Sigmoid colon (tissue), 7 donors: ENCODE data around the gene CLDN10. TPM values are rescaled to one million over a fixed set of nuclear protein-coding genes. Genes with fewer than 3 reads are reported as not detected.

Experiments used
- DNase-seq: peaks from one replicate; pipeline ENCODE4 v3.0.0-alpha.2; 2019
- H3K27ac ChIP-seq, 4 donors: fragments of 200-600 bp; sonication (generic); one replicate each; pipeline ENCODE4 v1.5.1; 2016 to 2019; ENCODE audit warnings: mild to moderate bottlenecking in 1 of 4
- H3K27me3 ChIP-seq, 3 donors: fragments of 200-600 bp; sonication (generic); one replicate each; pipeline ENCODE4 v1.5.1; 2019; ENCODE audit warnings: mild to moderate bottlenecking in 1 of 3
- H3K36me3 ChIP-seq, 4 donors: fragments of 200-600 bp; sonication (generic); one replicate each; pipeline ENCODE4 v1.5.1; 2016 to 2019
- H3K4me1 ChIP-seq, 4 donors: fragments of 200-600 bp; sonication (generic); one replicate each; pipeline ENCODE4 v1.5.1; 2017 to 2019
- H3K4me3 ChIP-seq, 4 donors: fragments of 200-600 bp; sonication (generic); one replicate each; pipeline ENCODE4 v1.5.1; 2017 to 2019; ENCODE audit warnings: mild to moderate bottlenecking in 2 of 4, moderate library complexity in 1 of 4
- H3K9me3 ChIP-seq, 4 donors: fragments of 200-600 bp in 3 of 4; sonication (generic) in 3 of 4; one replicate each; pipeline versions ENCODE4 v1.5.1 to v1.6.1; 2013 to 2019
- CTCF ChIP-seq, 4 experiments: fragments of 450-650 bp in 3 of 4; fragments of 200-600 bp in 1 of 4; IDR thresholded peaks; one replicate each; pipeline ENCODE4 v1.5.1; 2016 to 2019; ENCODE audit warnings: antibody characterized with exemption in 4 of 4, mild to moderate bottlenecking in 3 of 4, moderate library complexity in 2 of 4
- EP300 ChIP-seq, 4 donors: sonication (generic); formaldehyde crosslinking; IDR thresholded peaks; one replicate each; pipeline ENCODE4 v1.6.1; 2017; ENCODE audit warnings: antibody characterized with exemption in 4 of 4
- POLR2A ChIP-seq, 2 donors: fragments of 450-650 bp; IDR thresholded peaks; one replicate each; pipeline ENCODE4 v1.6.1; 2016; ENCODE audit warnings: antibody characterized with exemption in 2 of 2, mild to moderate bottlenecking in 2 of 2, moderate library complexity in 2 of 2
- POLR2AphosphoS5 ChIP-seq, 4 donors: sonication (generic); formaldehyde crosslinking; IDR thresholded peaks; one replicate each; pipeline ENCODE4 v1.6.1; 2017; ENCODE audit warnings: antibody characterized with exemption in 4 of 4
- WGBS, 2 donors: extraction: QIAGEN DNeasy Blood & Tissue Kit; methylation state at CpG; one replicate each; pipeline ENCODE4 v1.1.7; 2013; 5-methylcytosine and 5-hydroxymethylcytosine counted together
- intact Hi-C: fragments of 100-400 bp; cut with DNase I; formaldehyde crosslinking; loops from one replicate; pipeline ENCODE4 v1.15.1; 2023
- polyA plus RNA-seq, 3 donors: library from polyadenylated mRNA; stranded (reverse); fragments of 200-250 nt; gene quantifications; one replicate each; pipeline ENCODE4 v1.2.3, GENCODE V29; 2013
- total RNA-seq, 4 donors: library from RNA; depleted of rRNA; stranded (reverse); fragments of >200 nt; gene quantifications; one replicate each; pipeline ENCODE4 v1.1.0, GENCODE V29; 2016
- donor health status: healthy with polysubstance abuse.
- donor health status: Bipolar disorder and iron deficiency.
- donor health status: healthy.

CLDN10 gene
- total and polyA plus RNA-seq, 7 donors, result 0.20 to 1.5 (median 0.36) TPM; not detected in 4

- 89 to 91% methylated on average over 4 of the region's 4 CpGs for WGBS, 2 donors
- Histone ChIP-seq H3K9me3 (no peaks in the 10 kb centered on the region), H3K4me1 (no peaks in the 10 kb centered on the region), H3K36me3 (peaks cover 7 to 95% (median 14%) of the 10 kb centered on the region in 4 donors), H3K4me3 (no peak overlapping the region), H3K27me3 (no peaks in the 10 kb centered on the region), H3K27ac (no peak overlapping the region)
- TF ChIP-seq POLR2AphosphoS5 (IDR thresholded peaks at IDR 0.05) (no peak), EP300 (IDR thresholded peaks at IDR 0.05) (no peak), CTCF (IDR thresholded peaks at IDR 0.05) (no peak), POLR2A (IDR thresholded peaks at IDR 0.05) (no peak)
- no peak for DNase-seq
- intact Hi-C loops, result no loop called here
Measured at GRCh38 chr13:95585867-95586266, 33.3 kb downstream of the CLDN10 start.

GRCh38 chr13:95588134-95588533, 35.6 kb downstream of the CLDN10 start:
- TF ChIP-seq POLR2A (IDR thresholded peaks at IDR 0.05), result no peak
- TF ChIP-seq EP300 (IDR thresholded peaks at IDR 0.05), result no peak
- no peak for TF ChIP-seq POLR2AphosphoS5 (IDR thresholded peaks at IDR 0.05)
- TF ChIP-seq CTCF (IDR thresholded peaks at IDR 0.05), result no peak
- H3K36me3 ChIP-seq, result peaks cover 5 to 73% (median 9%) of the 10 kb centered on the region in 4 donors
- WGBS, 2 donors, result 77 to 91% methylated on average over 3 of the region's 3 CpGs

GRCh38 chr13:95588721-95589120, 36.2 kb downstream of the CLDN10 start:
- Histone ChIP-seq H3K27me3 (no peaks in the 10 kb centered on the region), H3K9me3 (no peaks in the 10 kb centered on the region), H3K4me3 (no peak overlapping the region), H3K4me1 (no peaks in the 10 kb centered on the region), H3K36me3 (peaks cover 5 to 72% (median 9%) of the 10 kb centered on the region in 4 donors), H3K27ac (no peak overlapping the region)
- intact Hi-C loops, result no loop called here
- TF ChIP-seq CTCF (IDR thresholded peaks at IDR 0.05), result no peak
- no peak for TF ChIP-seq POLR2AphosphoS5 (IDR thresholded peaks at IDR 0.05)
- no peak for TF ChIP-seq EP300 (IDR thresholded peaks at IDR 0.05)
- TF ChIP-seq POLR2A (IDR thresholded peaks at IDR 0.05), result no peak
- 93 to 96% methylated on average over 2 of the region's 2 CpGs for WGBS, 2 donors
- DNase-seq, result no peak

More at GRCh38 chr13:95588134-95588533, 35.6 kb downstream of the CLDN10 start:
- no peaks in the 10 kb centered on the region for H3K27me3 ChIP-seq
- no peaks in the 10 kb centered on the region for H3K4me1 ChIP-seq
- H3K27ac ChIP-seq, result no peak overlapping the region
- no peaks in the 10 kb centered on the region for H3K9me3 ChIP-seq
- intact Hi-C loops, result no loop called here
- DNase-seq, result no peak
- no peak overlapping the region for H3K4me3 ChIP-seq

GRCh38 chr13:95593462-95593861, 40.9 kb downstream of the CLDN10 start:
- DNase-seq, result no peak
- H3K4me1 ChIP-seq, result no peaks in the 10 kb centered on the region
- H3K4me3 ChIP-seq, result no peak overlapping the region
- H3K27me3 ChIP-seq, result no peaks in the 10 kb centered on the region
- intact Hi-C loops, result no loop called here
- no peak overlapping the region for H3K27ac ChIP-seq
- TF ChIP-seq POLR2A (IDR thresholded peaks at IDR 0.05) (no peak), POLR2AphosphoS5 (IDR thresholded peaks at IDR 0.05) (no peak), EP300 (IDR thresholded peaks at IDR 0.05) (no peak), CTCF (IDR thresholded peaks at IDR 0.05) (no peak)
- H3K36me3 ChIP-seq, result peaks cover 0 to 35% (median 3%) of the 10 kb centered on the region in 4 donors
- H3K9me3 ChIP-seq, result no peaks in the 10 kb centered on the region
- 44 to 77% methylated on average over 1 of the region's 1 CpG for WGBS, 2 donors

- no peak overlapping the region for H3K27ac ChIP-seq
- no peaks in the 10 kb centered on the region for H3K4me1 ChIP-seq
- no peak for DNase-seq
- 50 to 72% methylated on average over 1 of the region's 1 CpG for WGBS, 2 donors
- intact Hi-C loops, result no loop called here
- no peaks in the 10 kb centered on the region for H3K9me3 ChIP-seq
- no peak overlapping the region for H3K4me3 ChIP-seq
- TF ChIP-seq CTCF (IDR thresholded peaks at IDR 0.05) (no peak), POLR2A (IDR thresholded peaks at IDR 0.05) (no peak), POLR2AphosphoS5 (IDR thresholded peaks at IDR 0.05) (no peak), EP300 (IDR thresholded peaks at IDR 0.05) (no peak)
- no peaks in the 10 kb centered on the region for H3K27me3 ChIP-seq
- peaks cover 0 to 28% (median 0%) of the 10 kb centered on the region in 4 donors for H3K36me3 ChIP-seq
Measured at GRCh38 chr13:95596701-95597100, 44.2 kb downstream of the CLDN10 start.
